ENCODE results near the gene SPSB2. TPM values are rescaled to one million over a fixed set of nuclear protein-coding genes. Genes with fewer than 3 reads are reported as not detected.

The SPSB2 gene
- total and polyA plus RNA-seq, 9 of the 15 experiments (the other 6 are each of a cell fraction or from before 2014, with no cell fraction given): 0.10 to 10.6 (median 1.9) TPM

DNA sequence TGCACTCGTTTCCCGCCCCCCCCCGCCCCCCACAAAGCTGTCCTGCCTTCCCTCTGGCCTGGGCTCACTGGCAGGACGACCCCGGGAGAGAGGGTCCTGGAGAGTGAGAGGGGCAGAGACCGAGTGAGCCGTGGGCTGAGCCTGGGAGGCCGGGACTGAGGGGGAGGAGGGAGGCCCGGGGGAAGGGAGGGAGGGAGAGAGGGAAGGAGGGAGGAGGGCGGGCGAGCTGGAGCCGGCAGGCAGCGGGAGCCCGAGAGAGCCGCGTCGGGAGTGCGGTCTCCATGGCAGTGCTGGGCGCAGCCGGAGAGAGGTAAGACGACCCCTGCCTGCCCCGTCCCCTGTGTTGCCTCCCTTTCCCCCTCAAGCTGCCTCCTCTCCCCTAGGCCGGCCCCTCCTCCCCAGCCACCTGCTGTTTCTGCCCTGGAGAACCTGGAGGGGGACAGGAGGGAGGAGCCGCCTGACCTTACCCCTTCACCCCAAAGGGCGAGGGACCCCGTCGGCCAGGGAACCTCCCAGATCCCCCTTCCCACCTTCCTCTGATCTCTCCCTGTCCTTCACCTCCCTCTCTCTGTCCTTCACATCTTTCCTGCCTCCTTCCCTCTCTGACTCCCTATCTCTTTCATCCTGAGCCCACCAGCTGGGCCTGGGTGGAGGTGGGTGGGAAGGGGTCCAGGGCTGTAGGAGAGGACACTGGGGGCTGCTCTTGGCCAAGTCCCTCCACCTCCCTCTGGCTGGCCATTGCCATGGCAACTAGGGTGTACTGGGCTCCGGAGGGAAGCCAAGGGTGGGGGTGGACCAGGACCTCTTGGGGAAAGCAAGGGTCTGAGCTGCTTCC is 51.3 kb downstream of the SPSB2 start, which contains the start of gene GPR162:
Gene GPR162 (plus strand): TSS at position 231 of the 835 bp plus-strand sequence. CDS start 2,078 bp downstream, outside the sequence.
- no peaks in the 10 kb centered on the region for H3K9me3 ChIP-seq (replicated peaks; ENCODE audit: control insufficient read depth, insufficient read depth, low read depth, low read length)
- H3K36me3 ChIP-seq (ENCODE audit: control insufficient read depth, insufficient read depth, low read length): no peaks in the 10 kb centered on the region
- intact Hi-C loops (cut with micrococcal nuclease): loop anchor here (10.0 kb wide), 2 partner anchors 207 to 267 kb away; partner anchors contain the start of gene IFFO1
- peak within 1 kb of the TSS; percentile 28 for H3K4me3 ChIP-seq
- no peak within 1 kb of the TSS for H3K27ac ChIP-seq (ENCODE audit: extremely low read depth, low read depth, low read length)
- H3K9me1 ChIP-seq (ENCODE audit: control insufficient read depth, insufficient read depth, low read length): no peaks in the 10 kb centered on the region
- H3K4me1 ChIP-seq (replicated peaks in 1 of 2; ENCODE audit: control insufficient read depth in 2 of 2, insufficient read depth in 2 of 2, low read length in 2 of 2): peaks cover 8 to 27% of the 10 kb centered on the region in 2 experiments; a peak in 4 of 5 replicates
- DNase-seq (ENCODE audit: extremely low read depth in 1 of 4, low spot score in 3 of 4): peak; percentile 61 to 79 (median 72)
- in situ Hi-C loops (cut with MboI): no loop called here
- no TSS peak for BruUV-seq (replicated peaks)
- ATAC-seq: peak; percentile 61
- WGBS (ENCODE audit: insufficient coverage, low coverage, missing lambda C conversion rate): 0% methylated on average over 3 of the region's 28 CpGs
- H3K9ac ChIP-seq (ENCODE audit: insufficient read depth in 1 of 2, low read depth in 2 of 2, low read length in 2 of 2): peak within 1 kb of the TSS in 1 of 2 experiments; percentile 88; a peak in 3 of 4 replicates
- H2AFZ ChIP-seq (ENCODE audit: low read depth, low read length): peak within 1 kb of the TSS; percentile 83
- TF ChIP-seq RFX1 (IDR thresholded peaks at IDR 0.05): peak; percentile 80
- peak; percentile 89 for TF ChIP-seq ZNF263 (CRISPR knock-in tag; IDR thresholded peaks at IDR 0.05; ENCODE audit: borderline replicate concordance)
- TF ChIP-seq ZBTB7A (IDR thresholded peaks at IDR 0.05; ENCODE audit: borderline replicate concordance, control insufficient read depth, low read depth, low read length): peak; percentile 33; the same call in 1 of the 2 replicates
- TF ChIP-seq WHSC1 (IDR thresholded peaks at IDR 0.05; ENCODE audit: low read length): no peak
- TF ChIP-seq, protein P1, sequence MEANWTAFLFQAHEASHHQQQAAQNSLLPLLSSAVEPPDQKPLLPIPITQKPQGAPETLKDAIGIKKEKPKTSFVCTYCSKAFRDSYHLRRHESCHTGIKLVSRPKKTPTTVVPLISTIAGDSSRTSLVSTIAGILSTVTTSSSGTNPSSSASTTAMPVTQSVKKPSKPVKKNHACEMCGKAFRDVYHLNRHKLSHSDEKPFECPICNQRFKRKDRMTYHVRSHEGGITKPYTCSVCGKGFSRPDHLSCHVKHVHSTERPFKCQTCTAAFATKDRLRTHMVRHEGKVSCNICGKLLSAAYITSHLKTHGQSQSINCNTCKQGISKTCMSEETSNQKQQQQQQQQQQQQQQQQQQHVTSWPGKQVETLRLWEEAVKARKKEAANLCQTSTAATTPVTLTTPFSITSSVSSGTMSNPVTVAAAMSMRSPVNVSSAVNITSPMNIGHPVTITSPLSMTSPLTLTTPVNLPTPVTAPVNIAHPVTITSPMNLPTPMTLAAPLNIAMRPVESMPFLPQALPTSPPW (CRISPR knock-in tag; IDR thresholded peaks at IDR 0.05): peak; percentile 91
- TF ChIP-seq, protein P2, sequence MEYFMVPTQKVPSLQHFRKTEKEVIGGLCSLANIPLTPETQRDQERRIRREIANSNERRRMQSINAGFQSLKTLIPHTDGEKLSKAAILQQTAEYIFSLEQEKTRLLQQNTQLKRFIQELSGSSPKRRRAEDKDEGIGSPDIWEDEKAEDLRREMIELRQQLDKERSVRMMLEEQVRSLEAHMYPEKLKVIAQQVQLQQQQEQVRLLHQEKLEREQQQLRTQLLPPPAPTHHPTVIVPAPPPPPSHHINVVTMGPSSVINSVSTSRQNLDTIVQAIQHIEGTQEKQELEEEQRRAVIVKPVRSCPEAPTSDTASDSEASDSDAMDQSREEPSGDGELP (CRISPR knock-in tag; IDR thresholded peaks at IDR 0.05; ENCODE audit: borderline replicate concordance): peak; percentile 16; the same call in 1 of the 2 replicates
- TF ChIP-seq ASH1L (IDR thresholded peaks at IDR 0.05; ENCODE audit: borderline replicate concordance, low read depth, partially characterized antibody): no peak
- TF ChIP-seq, protein P3, sequence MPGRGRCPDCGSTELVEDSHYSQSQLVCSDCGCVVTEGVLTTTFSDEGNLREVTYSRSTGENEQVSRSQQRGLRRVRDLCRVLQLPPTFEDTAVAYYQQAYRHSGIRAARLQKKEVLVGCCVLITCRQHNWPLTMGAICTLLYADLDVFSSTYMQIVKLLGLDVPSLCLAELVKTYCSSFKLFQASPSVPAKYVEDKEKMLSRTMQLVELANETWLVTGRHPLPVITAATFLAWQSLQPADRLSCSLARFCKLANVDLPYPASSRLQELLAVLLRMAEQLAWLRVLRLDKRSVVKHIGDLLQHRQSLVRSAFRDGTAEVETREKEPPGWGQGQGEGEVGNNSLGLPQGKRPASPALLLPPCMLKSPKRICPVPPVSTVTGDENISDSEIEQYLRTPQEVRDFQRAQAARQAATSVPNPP (IDR thresholded peaks at IDR 0.05; ENCODE audit: borderline replicate concordance, insufficient read depth, insufficient read length): no peak
- H3K4me2 ChIP-seq (ENCODE audit: insufficient read depth, low read length): peak within 1 kb of the TSS; percentile 68
- ChIA-PET POLR2A (interaction anchor here (0.6 to 1.1 kb wide), 3 partner anchors 9 to 739 kb away, joined by 3 to 4 read pairs (median 3); partner anchors contain the start of gene MLF2), CTCF (ENCODE audit: low intra/inter-chr PET ratio) (interaction anchor here (1.3 kb wide), 1 partner anchor 68 kb away, joined by 3 read pairs; no protein-coding TSS in a partner anchor)
- H3K79me2 ChIP-seq (ENCODE audit: control insufficient read depth, insufficient read depth, low read length): no peaks in the 10 kb centered on the region
- no peak for FAIRE-seq
- peaks cover 0 to 4% of the 10 kb centered on the region in 2 experiments; a peak in 2 of 5 replicates for H3K27me3 ChIP-seq (ENCODE audit: control insufficient read depth in 2 of 2, insufficient read depth in 2 of 2, low read length in 2 of 2)
- H4K20me1 ChIP-seq (replicated peaks; ENCODE audit: control insufficient read depth, insufficient read depth, low read length): no peaks in the 10 kb centered on the region

All from K562 (cell line).